ENCODE data around the gene MID1IP1.

Gene MID1IP1

DNA sequence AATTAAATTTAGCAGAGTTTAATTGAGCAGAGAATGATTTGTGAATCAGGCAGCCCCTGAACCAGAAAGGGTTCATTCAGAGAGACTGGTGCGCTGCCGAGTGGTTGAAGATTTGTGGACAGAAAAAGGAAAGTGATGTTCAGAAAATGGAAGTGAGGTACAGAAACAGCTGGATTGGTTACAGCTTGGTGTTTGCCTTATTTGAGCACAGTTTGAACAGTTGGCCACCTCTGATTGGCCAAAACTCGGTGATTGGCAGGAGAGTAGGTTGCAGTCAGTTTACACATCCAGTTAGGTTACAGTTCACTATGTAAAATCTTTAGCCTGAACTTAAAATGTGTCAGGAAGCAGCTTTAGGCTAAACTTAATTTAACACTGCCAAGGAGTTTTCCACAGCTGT lies 14.9 kb downstream of the MID1IP1 start:
- DNase-seq (ENCODE audit: low read depth), result no peak

DNA sequence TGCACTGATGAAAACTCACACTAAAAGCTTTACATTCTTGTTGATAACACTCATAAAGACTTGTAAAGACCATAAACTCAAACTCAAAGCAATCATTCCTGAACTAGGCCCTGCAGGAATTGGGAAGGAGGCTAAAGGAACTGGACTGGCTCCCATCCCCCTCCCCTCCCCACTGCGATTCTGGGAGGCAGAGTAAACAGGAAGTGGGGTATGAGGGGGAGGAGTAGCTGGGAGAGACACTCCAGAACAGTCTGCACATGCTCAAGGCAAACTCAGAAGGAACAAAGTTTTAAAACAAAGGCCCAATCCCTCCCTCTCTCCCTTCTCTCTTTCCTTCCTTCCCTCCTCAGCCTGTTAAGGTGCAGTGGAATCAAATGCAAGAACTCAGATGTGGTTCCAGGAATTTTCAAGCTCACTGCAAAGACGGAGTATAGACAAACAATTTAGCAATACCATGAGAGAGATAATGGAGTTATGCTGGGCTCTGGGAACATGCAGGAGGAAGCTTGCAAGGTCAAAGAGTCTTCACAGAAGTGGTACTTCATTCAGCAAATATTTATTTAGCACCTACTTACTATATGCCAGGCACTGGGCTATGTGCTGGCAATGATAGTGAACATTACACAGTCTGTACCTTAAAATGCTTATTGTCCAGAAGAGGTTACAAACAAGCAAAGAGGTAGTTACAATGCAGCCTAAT lies 15.9 kb downstream of the MID1IP1 start:
- DNase-seq (ENCODE audit: low read depth), result no peak

DNA sequence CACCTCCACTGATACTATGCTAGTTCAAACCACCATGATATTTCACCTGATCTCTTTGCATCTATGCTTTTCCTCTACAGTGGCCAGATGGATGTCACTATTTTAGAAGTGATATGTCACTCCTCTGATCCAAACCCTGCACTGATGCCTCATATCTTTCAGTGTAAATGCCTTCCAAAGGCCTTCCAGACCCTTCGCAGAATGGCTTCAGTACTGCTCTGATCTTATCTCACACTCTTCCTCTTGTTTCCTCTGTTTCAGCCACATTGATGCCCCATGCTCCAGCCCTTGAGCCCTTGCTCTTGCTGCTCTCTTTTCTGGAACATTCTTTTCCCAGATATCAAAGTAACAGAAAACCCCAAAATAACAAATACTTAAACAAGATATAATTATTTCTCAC lies 17.9 kb downstream of the MID1IP1 start:
- no peak for DNase-seq (ENCODE audit: low read depth)

DNA sequence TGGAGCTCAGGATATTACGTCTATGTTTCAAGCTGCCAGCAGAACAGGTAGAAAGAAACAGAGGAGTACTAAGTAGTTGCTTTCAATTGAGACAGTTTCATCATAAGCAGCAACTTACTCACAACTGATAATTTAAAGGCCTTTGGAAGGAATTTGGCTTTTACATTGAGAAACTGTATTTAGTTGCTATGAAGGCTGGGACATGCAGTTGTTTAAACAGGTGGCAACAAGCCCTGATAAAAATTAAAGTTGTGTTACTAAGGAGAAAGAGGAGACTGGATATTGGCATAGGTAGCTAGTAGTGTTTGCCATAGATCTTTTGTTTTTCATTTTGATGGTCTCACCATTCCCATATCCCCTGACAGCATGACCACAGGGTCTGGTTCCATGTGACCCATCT lies 18.4 kb downstream of the MID1IP1 start:
- DNase-seq (ENCODE audit: low read depth), result no peak

DNA sequence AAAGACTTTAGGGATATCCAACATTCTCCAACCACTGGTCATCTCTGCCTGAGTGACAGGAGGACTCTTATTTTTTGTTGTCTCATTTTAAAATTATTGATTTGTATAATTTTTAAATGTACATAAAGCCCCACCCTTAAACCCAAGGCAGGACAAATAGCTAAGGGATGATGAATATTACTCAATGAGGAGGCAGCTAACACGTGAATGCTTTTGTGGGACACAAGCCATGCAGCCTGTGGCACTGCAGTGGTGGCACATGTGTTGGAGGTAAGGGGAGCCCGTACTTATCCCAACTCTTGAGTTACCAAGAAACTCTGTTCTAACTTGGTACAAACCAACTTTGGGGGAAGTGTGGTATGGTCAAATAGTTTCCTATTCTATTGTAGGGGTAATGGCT lies 19.5 kb downstream of the MID1IP1 start:
- no peak for DNase-seq (ENCODE audit: low read depth)

DNA sequence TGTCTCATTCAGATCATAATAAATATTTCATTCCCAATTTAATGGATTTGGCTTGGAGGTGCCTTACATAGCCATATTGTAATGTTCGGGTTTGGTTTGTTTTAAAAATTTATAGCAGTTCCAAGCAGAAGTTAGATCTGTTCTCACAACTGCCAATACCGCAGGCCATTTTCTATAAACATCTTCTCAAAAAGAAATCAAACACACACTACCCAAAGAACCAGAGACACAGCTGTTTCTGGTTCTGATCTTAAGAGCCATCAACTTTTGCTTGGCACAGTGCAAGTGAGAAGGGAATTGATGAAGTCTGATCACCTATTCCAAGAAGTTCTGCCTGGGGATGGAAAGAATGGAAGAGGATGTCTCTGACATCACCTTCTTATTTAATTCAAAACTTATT lies 22.9 kb downstream of the MID1IP1 start:
- DNase-seq (ENCODE audit: low read depth), result no peak

DNA sequence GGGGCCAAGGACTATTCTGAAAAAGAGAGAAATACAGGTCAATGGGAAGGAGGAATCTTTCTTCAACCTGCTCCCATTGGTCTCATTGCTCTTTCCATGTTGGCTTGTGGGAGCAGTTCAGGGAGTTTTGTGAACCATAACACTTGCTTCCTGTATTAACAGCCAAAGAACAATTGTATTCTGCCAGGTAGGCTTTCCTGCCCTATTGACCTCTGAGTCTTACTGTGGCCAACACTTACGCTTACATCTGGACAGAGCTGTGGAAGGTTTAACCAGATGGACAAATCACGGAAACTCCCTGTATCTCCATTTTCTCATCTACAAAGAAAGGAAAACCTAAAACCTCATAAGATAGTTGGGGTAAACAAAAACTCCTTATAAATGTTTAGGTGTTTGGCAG lies 30.7 kb downstream of the MID1IP1 start:
- DNase-seq (ENCODE audit: low read depth), result no peak

DNA sequence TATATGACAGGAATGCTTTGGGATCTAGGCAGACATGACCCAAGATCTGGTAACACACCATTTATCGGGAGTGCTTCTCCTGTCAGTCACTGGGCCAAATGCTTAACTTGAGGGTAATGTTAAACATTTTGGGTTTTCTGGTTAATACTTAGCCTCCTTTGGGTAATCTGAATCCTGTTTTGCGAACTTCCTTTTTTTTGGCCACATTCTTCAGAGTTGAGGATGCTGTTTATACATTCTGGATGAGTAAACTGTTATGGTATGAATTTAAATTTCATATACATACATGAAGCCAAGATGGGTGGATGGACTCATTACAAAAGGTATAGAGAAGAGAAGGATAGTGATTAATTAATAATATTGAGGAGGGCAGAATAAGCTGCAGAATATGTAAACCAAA lies 36.1 kb downstream of the MID1IP1 start:
- no peak for DNase-seq (ENCODE audit: low read depth)

DNA sequence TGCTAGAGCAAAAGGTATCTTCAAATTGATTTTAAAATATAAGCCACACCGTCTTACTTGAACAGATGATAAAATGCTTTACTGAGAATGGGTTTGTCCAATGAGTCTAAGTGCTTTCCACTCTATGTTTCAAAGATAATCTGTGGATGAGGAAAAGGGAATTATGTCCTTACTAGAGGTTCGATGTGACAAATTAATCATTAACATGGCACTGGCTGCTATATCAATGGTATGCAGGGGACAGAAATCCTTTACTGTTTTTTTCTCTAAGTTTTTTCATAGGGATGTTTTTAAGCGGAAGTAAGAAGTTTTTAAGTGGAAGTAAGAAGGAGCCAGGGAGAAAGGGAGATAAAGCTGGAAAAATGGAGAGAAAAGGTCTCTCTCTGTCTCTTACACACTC lies 38.0 kb downstream of the MID1IP1 start:
- DNase-seq (ENCODE audit: low read depth), result no peak

DNA sequence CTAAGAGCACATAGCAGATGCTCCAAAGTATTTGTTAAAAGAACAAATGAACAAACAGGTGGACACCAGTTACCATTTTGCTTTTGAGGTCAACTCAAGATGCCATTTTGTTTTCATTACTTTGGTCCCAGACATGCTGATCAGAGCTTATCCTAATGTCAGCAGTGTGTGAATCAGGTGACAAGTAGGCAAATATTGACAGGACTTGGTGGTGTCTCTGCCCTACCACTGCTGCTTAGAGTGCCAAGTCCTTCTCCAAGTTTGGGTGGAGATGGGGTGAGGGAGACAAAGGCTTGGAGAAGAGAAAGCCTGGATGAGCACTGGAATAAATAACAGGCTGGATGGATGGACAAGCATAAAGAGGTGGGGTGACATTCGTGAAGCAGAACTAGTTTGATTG lies 38.7 kb downstream of the MID1IP1 start:
- DNase-seq (ENCODE audit: low read depth), result no peak

DNA sequence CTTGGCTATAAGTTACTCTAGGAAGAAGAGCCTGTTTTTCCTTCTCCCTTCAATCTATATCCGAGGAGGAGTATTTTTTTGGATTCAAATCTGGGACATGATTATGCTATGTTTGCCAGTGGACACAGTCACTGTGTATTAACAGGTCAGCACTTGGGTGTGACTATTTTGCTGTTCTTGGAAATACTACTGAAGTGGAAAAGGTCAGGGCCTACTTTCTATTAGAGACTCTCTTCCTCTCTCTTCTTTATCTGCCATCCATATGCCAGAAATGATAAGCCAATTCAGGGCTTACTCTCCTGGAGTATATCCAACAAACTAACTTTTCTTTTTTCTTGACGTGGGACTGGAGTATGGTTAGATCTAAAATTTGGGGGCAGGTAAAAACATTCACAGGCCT lies 40.5 kb downstream of the MID1IP1 start:
- DNase-seq (ENCODE audit: low read depth), result no peak

DNA sequence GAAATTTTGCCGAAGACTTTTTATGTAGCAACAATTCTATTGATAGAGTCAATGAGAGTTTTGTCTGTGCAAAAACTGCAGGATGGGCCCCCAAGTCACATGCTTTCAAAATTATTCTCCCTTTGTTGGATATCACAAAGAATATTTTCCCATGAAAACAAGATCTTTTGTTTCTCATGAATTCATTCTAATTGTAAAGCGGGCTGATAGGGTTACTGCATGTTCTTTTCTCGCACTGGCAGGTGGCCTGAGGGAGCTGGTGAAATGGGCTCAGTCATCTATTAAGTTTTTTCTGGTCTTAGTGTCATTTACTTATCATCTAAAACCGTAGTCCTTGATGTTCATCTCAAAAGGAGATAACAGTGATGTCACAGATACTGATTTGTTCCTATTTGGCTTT lies 44.2 kb downstream of the MID1IP1 start:
- no peak for DNase-seq (ENCODE audit: low read depth)

DNA sequence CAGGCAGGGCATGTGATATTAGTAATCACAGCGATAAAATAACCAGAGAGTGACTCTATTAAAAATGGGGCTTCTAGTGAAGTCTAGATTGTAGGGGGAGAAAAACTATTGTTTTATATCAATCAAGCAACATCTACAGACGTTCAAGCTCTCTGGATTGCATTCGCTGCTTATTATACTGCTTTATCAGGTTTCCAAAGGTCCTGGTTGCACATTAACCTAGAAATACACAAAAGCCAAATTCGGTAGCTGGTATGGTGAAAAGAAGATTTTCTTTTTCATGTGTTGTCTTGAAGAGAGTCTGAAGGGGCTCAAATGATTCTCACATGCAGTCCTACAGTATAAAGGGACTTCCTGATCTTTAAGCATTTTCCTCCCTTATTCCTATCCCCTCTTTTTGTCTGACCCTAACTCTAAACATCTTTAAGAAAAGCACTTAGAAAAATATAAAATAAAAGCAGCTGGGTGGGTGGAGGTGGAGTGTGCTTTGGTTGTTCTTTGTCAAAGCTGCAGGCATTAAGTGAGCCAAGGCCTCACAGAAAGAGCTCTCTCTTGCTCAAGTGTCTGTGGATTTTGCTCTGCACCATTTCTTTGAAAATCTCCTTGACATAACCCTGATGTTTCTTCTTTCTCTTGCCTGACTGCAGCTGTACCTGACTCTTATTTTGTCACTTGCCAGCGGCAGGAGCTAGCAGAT lies 46.1 kb downstream of the MID1IP1 start:
- DNase-seq (ENCODE audit: low read depth), result no peak

DNA sequence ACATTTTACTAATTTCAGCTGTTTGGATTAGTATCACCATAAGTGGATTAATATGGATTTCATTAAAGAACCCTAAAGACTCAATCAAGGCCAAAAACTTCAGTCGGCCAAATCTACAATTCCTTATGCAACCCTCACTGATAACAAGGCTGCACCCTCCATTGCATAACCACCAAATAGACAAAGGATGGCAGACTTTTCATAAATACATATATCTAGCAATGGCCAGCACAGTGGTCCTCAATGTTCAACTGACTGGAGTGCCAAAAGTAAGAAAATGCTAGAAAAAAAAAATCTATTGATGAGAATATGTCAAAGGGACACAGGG lies 46.6 kb downstream of the MID1IP1 start:
- no peak for DNase-seq (ENCODE audit: low read depth)

DNA sequence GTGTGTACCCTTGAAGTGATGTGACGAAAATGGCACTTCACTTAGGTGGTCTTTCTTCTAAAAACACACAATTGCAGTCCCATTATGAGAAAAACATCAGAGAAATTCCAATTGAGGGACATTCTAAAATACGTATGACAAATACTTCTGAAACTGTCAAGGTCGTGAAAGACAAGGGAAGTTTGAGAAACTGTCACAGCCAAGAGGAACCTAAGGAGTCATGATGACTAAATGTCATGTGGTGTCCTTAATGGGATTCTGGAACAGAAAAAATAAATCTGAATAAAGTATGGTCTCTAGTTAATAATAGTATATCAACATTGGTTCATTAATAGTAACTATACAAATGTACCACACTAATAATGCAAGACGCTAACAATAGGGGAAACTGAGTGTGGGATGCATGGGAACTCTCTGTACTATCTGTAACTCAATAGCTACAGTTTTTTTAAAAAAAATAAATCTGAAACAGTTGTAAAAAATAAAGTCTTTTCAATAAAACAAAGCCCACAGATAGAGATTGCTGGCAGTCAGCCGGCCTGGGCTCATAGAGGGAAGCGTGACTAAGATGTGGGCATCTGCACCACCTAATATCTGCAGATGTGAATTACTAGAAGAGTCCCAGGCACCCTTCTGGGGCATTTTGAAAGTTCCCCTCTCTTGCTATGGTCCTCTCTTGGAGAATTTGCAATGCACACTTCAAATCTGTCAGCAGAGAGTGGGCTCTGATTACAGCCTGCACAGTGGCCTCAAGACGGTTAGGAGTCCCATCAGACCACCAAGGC lies 47.6 kb downstream of the MID1IP1 start:
- no peak for DNase-seq (ENCODE audit: low read depth)

DNA sequence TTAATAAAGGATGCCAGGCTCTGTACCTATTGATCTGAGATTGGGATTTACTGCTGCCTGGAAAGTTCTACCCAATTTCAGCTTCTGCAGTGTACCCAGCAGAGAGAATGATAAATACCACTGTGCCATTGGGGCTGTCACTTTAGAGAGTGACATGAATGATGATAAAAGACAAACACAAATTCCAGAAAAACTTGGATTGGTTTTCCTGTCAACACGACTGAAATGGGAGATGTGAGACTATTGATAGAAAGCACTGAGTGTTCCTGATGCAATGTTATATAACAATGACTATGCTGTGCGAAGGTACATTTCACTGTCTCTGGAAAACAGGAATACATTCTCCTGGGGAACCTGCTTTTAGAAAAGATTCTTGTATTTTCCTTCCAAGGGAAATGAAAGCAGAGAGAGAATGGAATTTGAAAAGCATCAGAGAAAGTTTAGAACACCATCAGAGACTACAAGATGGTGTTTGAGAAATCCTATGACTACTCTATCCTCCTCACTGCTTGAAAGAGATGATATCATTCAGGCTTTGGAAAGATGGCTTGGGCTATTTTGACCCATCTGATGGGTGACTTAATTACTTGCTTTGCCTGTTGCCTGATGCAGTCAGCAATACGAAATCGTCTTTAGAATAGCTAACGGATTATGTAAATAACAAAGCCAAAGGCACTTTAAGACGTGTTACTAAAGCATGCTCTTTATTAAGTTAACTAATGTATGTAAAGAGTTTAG lies 49.7 kb downstream of the MID1IP1 start:
- no peak for DNase-seq (ENCODE audit: low read depth)

DNA sequence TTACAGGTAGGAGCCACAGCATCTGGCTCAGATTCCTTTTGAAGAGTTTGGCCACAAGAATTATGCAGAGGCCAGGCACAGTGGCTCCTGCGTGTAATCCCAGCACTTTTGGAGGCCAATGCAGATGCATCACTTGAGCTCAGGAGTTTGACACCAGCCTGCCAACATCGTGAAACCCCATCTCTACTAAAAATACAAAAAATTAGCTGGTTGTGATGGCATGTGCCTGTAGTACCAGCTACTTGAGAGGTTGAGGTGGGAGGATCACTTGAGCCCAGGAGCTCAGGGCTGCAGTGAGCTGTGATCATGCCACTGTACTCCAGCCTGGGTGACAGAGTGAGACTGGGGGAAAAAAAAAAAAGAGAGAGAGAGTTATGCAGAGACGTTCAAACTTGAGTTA lies 53.0 kb downstream of the MID1IP1 start:
- DNase-seq (ENCODE audit: low read depth), result no peak
